GM19324 (cell line): Measurements from ENCODE around the gene CCL26.

Experiments used
- ATAC-seq: cut with Tn5 transposase; IDR thresholded peaks from one replicate; pipeline ENCODE4 v1.9.1; 2021; ENCODE audit warnings: mild to moderate bottlenecking, moderate library complexity; ENCODE audit not compliant: unreplicated experiment, low FRiP score

The CCL26 gene

GRCh38 chr7:75772081-75773077 lies at the start of gene CCL26:
Gene CCL26 (minus strand): TSS chr7:75772211. CDS start chr7:75772176, 35 bp downstream.
- ATAC-seq: no peak

- no peak for ATAC-seq
Measured at GRCh38 chr7:75820688-75821087, 48.7 kb upstream of the CCL26 start.

GRCh38 chr7:75819711-75820110 lies 47.7 kb upstream of the CCL26 start:
- no peak for ATAC-seq

GRCh38 chr7:75818472-75818871 lies 46.5 kb upstream of the CCL26 start:
- no peak for ATAC-seq

- ATAC-seq: no peak
Measured at GRCh38 chr7:75817116-75817515, 45.1 kb upstream of the CCL26 start.

- ATAC-seq: no peak
Measured at GRCh38 chr7:75815418-75816064, 43.5 kb upstream of the CCL26 start.

GRCh38 chr7:75814407-75814947 lies 42.5 kb upstream of the CCL26 start:
- ATAC-seq: no peak

- no peak for ATAC-seq
Measured at GRCh38 chr7:75813781-75814236, 41.8 kb upstream of the CCL26 start, which contains the start of gene CCL24. Gene CCL24 (minus strand): TSS chr7:75813806. CDS start chr7:75813715, 91 bp downstream.

- ATAC-seq: no peak
Measured at GRCh38 chr7:75813084-75813483, 41.1 kb upstream of the CCL26 start.

- ATAC-seq: no peak
Measured at GRCh38 chr7:75811894-75812678, 40.1 kb upstream of the CCL26 start.

- no peak for ATAC-seq
Measured at GRCh38 chr7:75809396-75809795, 37.4 kb upstream of the CCL26 start.

GRCh38 chr7:75808106-75808505 lies 36.1 kb upstream of the CCL26 start:
- ATAC-seq: no peak

GRCh38 chr7:75807452-75807851 lies 35.4 kb upstream of the CCL26 start:
- ATAC-seq: no peak

GRCh38 chr7:75806560-75807307 lies 34.7 kb upstream of the CCL26 start:
- no peak for ATAC-seq

- ATAC-seq: no peak
Measured at GRCh38 chr7:75804705-75805104, 32.7 kb upstream of the CCL26 start.

- no peak for ATAC-seq
Measured at GRCh38 chr7:75804004-75804403, 32.0 kb upstream of the CCL26 start.

GRCh38 chr7:75802552-75802821 lies 30.5 kb upstream of the CCL26 start:
- no peak for ATAC-seq

- ATAC-seq: no peak
Measured at GRCh38 chr7:75798770-75799169, 26.8 kb upstream of the CCL26 start.

- no peak for ATAC-seq
Measured at GRCh38 chr7:75796420-75796819, 24.4 kb upstream of the CCL26 start.

- ATAC-seq: no peak
Measured at GRCh38 chr7:75795831-75796285, 23.8 kb upstream of the CCL26 start.
